IPS DF 6.9 (cell line): ENCODE measurements around the gene GALNTL6.

Experiments used
- DNase-seq: peaks from one replicate; pipeline ENCODE4 v3.0.0-alpha.2; 2013; ENCODE audit warnings: low read depth, low spot score
- H3K27ac ChIP-seq: one replicate; pipeline ENCODE4 v1.5.1; 2013; ENCODE audit warnings: low read length, control low read depth
- H3K27me3 ChIP-seq: 2 replicates; pipeline ENCODE4 v1.6.1; 2013; ENCODE audit warnings: mild to moderate bottlenecking, low read length; ENCODE audit not compliant: control insufficient read depth, insufficient read depth
- H3K36me3 ChIP-seq: 2 replicates; pipeline ENCODE4 v1.6.1; 2013; ENCODE audit warnings: low read length; ENCODE audit not compliant: control insufficient read depth, insufficient read depth
- H3K4me1 ChIP-seq: 2 replicates; pipeline ENCODE4 v1.6.1; 2013; ENCODE audit warnings: low read length; ENCODE audit not compliant: control insufficient read depth, insufficient read depth
- H3K4me3 ChIP-seq: 2 replicates; pipeline ENCODE4 v1.5.1; 2013; ENCODE audit warnings: mild to moderate bottlenecking, low read length
- H3K9me3 ChIP-seq: 2 replicates; pipeline ENCODE4 v1.6.1; 2013; ENCODE audit warnings: low read length, inconsistent platforms; ENCODE audit not compliant: control insufficient read depth, insufficient read depth
- WGBS: extraction: QIAGEN DNeasy Blood & Tissue Kit; methylation state at CpG from one replicate; pipeline ENCODE4 v1.1.7; 2013; ENCODE audit warnings: mixed read lengths, missing lambda C conversion rate; ENCODE audit not compliant: insufficient read length, insufficient coverage; 5-methylcytosine and 5-hydroxymethylcytosine counted together

The GALNTL6 gene

GRCh38 chr4:172995704-172996103, 1182.5 kb downstream of the GALNTL6 start:
- no peaks in the 10 kb centered on the region for H3K4me1 ChIP-seq
- no peaks in the 10 kb centered on the region for H3K9me3 ChIP-seq
- H3K27ac ChIP-seq, result no peak overlapping the region
- H3K36me3 ChIP-seq, result no peaks in the 10 kb centered on the region
- no peak for DNase-seq
- WGBS, result no CpG with 5 or more reads among the region's 1 CpG
- no peak overlapping the region for H3K4me3 ChIP-seq
- 0 out of 2 replicates have a peak, but pooled peaks cover 2% of the 10 kb centered on the region for H3K27me3 ChIP-seq

- WGBS, result no CpG with 5 or more reads among the region's 4 CpGs
- no peaks in the 10 kb centered on the region for H3K36me3 ChIP-seq
- H3K27ac ChIP-seq, result no peak overlapping the region
- DNase-seq, result no peak
- H3K9me3 ChIP-seq, result no peaks in the 10 kb centered on the region
- no peak overlapping the region for H3K4me3 ChIP-seq
- H3K27me3 ChIP-seq, result 0 out of 2 replicates have a peak, but pooled peaks cover 2% of the 10 kb centered on the region
- H3K4me1 ChIP-seq, result no peaks in the 10 kb centered on the region
Measured at GRCh38 chr4:172996571-172997216, 1183.5 kb downstream of the GALNTL6 start.

DNA sequence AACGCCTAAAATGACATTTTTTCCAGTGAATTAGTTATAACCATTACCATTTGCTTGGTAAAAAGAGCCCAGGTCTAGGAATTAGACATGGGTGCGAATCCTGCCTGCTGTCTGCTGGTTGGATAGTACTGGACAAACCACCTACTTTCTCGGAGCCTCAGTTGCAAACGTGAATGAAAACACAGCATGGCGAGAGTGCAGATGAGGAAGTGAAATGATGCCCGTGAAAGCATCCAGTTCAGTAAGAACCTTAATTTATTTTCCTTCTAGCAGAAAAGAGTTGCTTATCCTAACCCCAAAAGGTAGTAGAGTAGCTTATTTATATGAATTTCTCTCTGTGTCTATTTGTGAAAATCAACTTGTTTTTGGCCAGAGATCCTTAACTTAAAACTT, 1184.0 kb downstream of the GALNTL6 start:
- H3K27me3 ChIP-seq, result 0 out of 2 replicates have a peak, but pooled peaks cover 2% of the 10 kb centered on the region
- no peak overlapping the region for H3K4me3 ChIP-seq
- no peak overlapping the region for H3K27ac ChIP-seq
- no peaks in the 10 kb centered on the region for H3K4me1 ChIP-seq
- no peaks in the 10 kb centered on the region for H3K36me3 ChIP-seq
- no peak for DNase-seq
- WGBS, result no CpG with 5 or more reads among the region's 6 CpGs
- H3K9me3 ChIP-seq, result no peaks in the 10 kb centered on the region

DNA sequence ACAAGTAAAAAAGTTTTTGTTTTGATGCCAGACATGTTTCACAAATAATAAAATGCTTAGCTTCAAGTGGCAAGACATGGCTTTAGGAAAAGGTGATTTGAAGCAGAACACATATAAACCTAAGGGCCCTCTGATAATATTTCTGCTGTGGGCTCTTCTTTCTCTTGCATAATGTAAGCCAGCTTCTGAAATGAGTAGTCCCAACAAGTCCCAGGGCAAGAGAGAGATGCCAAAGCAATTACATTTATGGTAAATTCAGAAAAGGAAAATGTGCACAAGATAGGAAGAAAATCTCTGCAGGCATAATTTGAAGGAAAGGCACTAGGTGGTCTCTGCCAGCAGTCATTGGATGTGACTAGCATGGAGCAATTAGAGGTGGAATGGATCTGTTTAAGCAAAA, 1184.7 kb downstream of the GALNTL6 start:
- no peak overlapping the region for H3K4me3 ChIP-seq
- H3K9me3 ChIP-seq, result no peaks in the 10 kb centered on the region
- no peaks in the 10 kb centered on the region for H3K4me1 ChIP-seq
- H3K27ac ChIP-seq, result no peak overlapping the region
- H3K27me3 ChIP-seq, result no peaks in the 10 kb centered on the region
- DNase-seq, result no peak
- no peaks in the 10 kb centered on the region for H3K36me3 ChIP-seq

GRCh38 chr4:172998527-172999469, 1185.6 kb downstream of the GALNTL6 start:
- no peaks in the 10 kb centered on the region for H3K27me3 ChIP-seq
- no CpG with 5 or more reads among the region's 7 CpGs for WGBS
- no peaks in the 10 kb centered on the region for H3K4me1 ChIP-seq
- no peak overlapping the region for H3K4me3 ChIP-seq
- no peak for DNase-seq
- no peak overlapping the region for H3K27ac ChIP-seq
- no peaks in the 10 kb centered on the region for H3K9me3 ChIP-seq
- no peaks in the 10 kb centered on the region for H3K36me3 ChIP-seq

GRCh38 chr4:173001571-173001970, 1188.4 kb downstream of the GALNTL6 start:
- Histone ChIP-seq H3K9me3 (no peaks in the 10 kb centered on the region), H3K4me1 (no peaks in the 10 kb centered on the region), H3K27me3 (no peaks in the 10 kb centered on the region), H3K4me3 (no peak overlapping the region), H3K27ac (no peak overlapping the region), H3K36me3 (no peaks in the 10 kb centered on the region)
- DNase-seq, result no peak

GRCh38 chr4:173002830-173003561, 1189.8 kb downstream of the GALNTL6 start:
- Histone ChIP-seq H3K27me3 (no peaks in the 10 kb centered on the region), H3K36me3 (no peaks in the 10 kb centered on the region), H3K4me3 (no peak overlapping the region), H3K27ac (no peak overlapping the region), H3K9me3 (no peaks in the 10 kb centered on the region), H3K4me1 (no peaks in the 10 kb centered on the region)
- DNase-seq, result no peak
- WGBS, result no CpG with 5 or more reads among the region's 6 CpGs

GRCh38 chr4:173005912-173006633, 1192.9 kb downstream of the GALNTL6 start:
- Histone ChIP-seq H3K27me3 (no peaks in the 10 kb centered on the region), H3K4me1 (no peaks in the 10 kb centered on the region), H3K27ac (no peak overlapping the region), H3K9me3 (no peaks in the 10 kb centered on the region), H3K36me3 (no peaks in the 10 kb centered on the region), H3K4me3 (no peak overlapping the region)
- WGBS, result no CpG with 5 or more reads among the region's 3 CpGs
- DNase-seq, result no peak

GRCh38 chr4:173008436-173008835, 1195.2 kb downstream of the GALNTL6 start:
- DNase-seq, result no peak
- Histone ChIP-seq H3K36me3 (no peaks in the 10 kb centered on the region), H3K27me3 (no peaks in the 10 kb centered on the region), H3K9me3 (no peaks in the 10 kb centered on the region), H3K4me3 (no peak overlapping the region), H3K4me1 (no peaks in the 10 kb centered on the region), H3K27ac (no peak overlapping the region)
- WGBS, result no CpG with 5 or more reads among the region's 3 CpGs
